Astrocyte (in vitro differentiated cells and primary cell): ENCODE measurements around the gene ABHD15. TPM values are rescaled to one million over a fixed set of nuclear protein-coding genes. Genes with fewer than 3 reads are reported as not detected.

Source experiments
- DNase-seq: peaks from one replicate; pipeline ENCODE4 v3.0.0-alpha.2; 2010; ENCODE audit warnings: low read depth
- FAIRE-seq: peaks from 2 replicates; lab custom pipeline; 2011; peaks lifted over from hg19 to GRCh38; lab: Jason Lieb, UNC
- H2AFZ ChIP-seq: 2 replicates; pipeline ENCODE4 v1.6.0; 2012; ENCODE audit warnings: low read depth, low read length, inconsistent platforms
- H3K27ac ChIP-seq: 2 replicates; pipeline ENCODE4 v1.5.1; 2011; ENCODE audit warnings: low read depth, low read length, inconsistent platforms
- H3K27me3 ChIP-seq: 2 replicates; pipeline ENCODE4 v1.6.0; 2011; ENCODE audit warnings: low read length, inconsistent platforms; ENCODE audit not compliant: insufficient read depth
- H3K36me3 ChIP-seq: 2 replicates; pipeline ENCODE4 v1.5.1; 2011; ENCODE audit warnings: low read length, inconsistent platforms; ENCODE audit not compliant: insufficient read depth
- H3K4me1 ChIP-seq: 2 replicates; pipeline ENCODE4 v1.5.1; 2011; ENCODE audit warnings: low read length, inconsistent platforms; ENCODE audit not compliant: insufficient read depth
- H3K4me2 ChIP-seq: 2 replicates; pipeline ENCODE4 v1.6.0; 2012; ENCODE audit warnings: low read length, inconsistent platforms
- H3K4me3 ChIP-seq: 2 replicates; pipeline ENCODE4 v1.5.1; 2011; ENCODE audit warnings: low read depth, mild to moderate bottlenecking, low read length, inconsistent platforms; ENCODE audit not compliant: insufficient read depth
- H3K79me2 ChIP-seq: 2 replicates; pipeline ENCODE4 v1.6.0; 2012; ENCODE audit warnings: mild to moderate bottlenecking, low read length, inconsistent platforms; ENCODE audit not compliant: insufficient read depth
- H3K9ac ChIP-seq: 2 replicates; pipeline ENCODE4 v1.6.0; 2012; ENCODE audit warnings: mild to moderate bottlenecking, low read length, inconsistent platforms
- H3K9me3 ChIP-seq: 2 replicates; pipeline ENCODE4 v1.5.1; 2012; ENCODE audit warnings: low read depth, mild to moderate bottlenecking, low read length, inconsistent platforms; ENCODE audit not compliant: insufficient read depth
- H4K20me1 ChIP-seq: 2 replicates; pipeline ENCODE4 v1.6.0; 2012; ENCODE audit warnings: low read length, inconsistent platforms; ENCODE audit not compliant: insufficient read depth
- H3K27ac Mint-ChIP-seq: one replicate; pipeline ENCODE4 v1.8.0; 2021; ENCODE audit warnings: mild to moderate bottlenecking, mixed read lengths; ENCODE audit not compliant: unreplicated experiment
- H3K27me3 Mint-ChIP-seq: one replicate; pipeline ENCODE4 v1.8.0; 2021; ENCODE audit warnings: low read depth, mixed read lengths; ENCODE audit not compliant: unreplicated experiment
- H3K36me3 Mint-ChIP-seq: one replicate; pipeline ENCODE4 v1.8.0; 2021; ENCODE audit warnings: low read depth, mixed read lengths; ENCODE audit not compliant: unreplicated experiment
- H3K4me1 Mint-ChIP-seq: one replicate; pipeline ENCODE4 v1.8.0; 2021; ENCODE audit warnings: low read depth, mixed read lengths; ENCODE audit not compliant: unreplicated experiment
- H3K4me3 Mint-ChIP-seq: one replicate; pipeline ENCODE4 v1.8.0; 2021; ENCODE audit warnings: mild to moderate bottlenecking, moderate library complexity, mixed read lengths; ENCODE audit not compliant: unreplicated experiment
- H3K9me3 Mint-ChIP-seq: one replicate; pipeline ENCODE4 v1.8.0; 2021; ENCODE audit warnings: mild to moderate bottlenecking, mixed read lengths; ENCODE audit not compliant: unreplicated experiment
- EZH2 ChIP-seq: IDR thresholded peaks from 2 replicates; pipeline ENCODE4 v1.6.1; 2012; ENCODE audit warnings: mild to moderate bottlenecking, low read length, inconsistent platforms; ENCODE audit not compliant: insufficient read depth
- total RNA-seq: library from RNA; stranded (reverse); gene quantifications from 2 replicates; pipeline ENCODE4 v1.2.1, GENCODE V29; 2021
- TF ChIP-seq, protein P1 (sequence below): IDR thresholded peaks from 2 replicates; pipeline ENCODE4 v1.5.1; 2011; ENCODE audit warnings: low read depth, mild to moderate bottlenecking, inconsistent platforms, low read length, moderate library complexity; ENCODE audit not compliant: insufficient read depth

The ABHD15 gene
- total RNA-seq, 1 donor from 2014 or later: 8.6 TPM

DNA sequence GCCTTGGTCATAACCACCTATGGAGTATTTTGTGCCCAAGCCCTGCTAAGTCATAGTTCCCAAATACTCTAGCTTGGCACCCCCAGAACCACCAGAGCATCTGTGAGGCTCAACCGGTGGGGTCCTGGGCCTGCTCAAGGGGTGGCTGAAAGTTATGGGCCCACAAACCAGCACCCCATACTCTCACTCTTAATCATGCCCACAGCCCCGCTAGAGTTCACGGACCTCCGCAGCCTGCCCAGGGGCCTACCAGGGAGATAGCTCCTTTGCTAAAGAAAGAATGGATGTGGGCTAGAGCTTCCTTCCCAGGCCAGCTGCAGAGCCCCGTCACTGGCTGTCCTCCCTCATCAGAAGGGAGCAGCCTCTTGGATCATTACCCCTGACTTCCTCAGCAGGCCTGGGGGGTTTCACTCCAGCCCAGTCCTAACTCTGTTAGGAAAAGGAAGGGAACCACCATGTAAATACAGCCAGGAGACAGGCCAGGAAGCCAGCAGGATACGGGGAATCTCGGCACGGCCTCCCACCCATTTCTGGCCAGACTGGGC lies 21.3 kb upstream of the ABHD15 start:
- DNase-seq: no peak
- Histone ChIP-seq H3K27ac (peak overlapping the region; percentile 25), H2AFZ (peak overlapping the region; percentile 67), H3K27me3 (no peaks in the 10 kb centered on the region), H3K79me2 (peaks cover 59% of the 10 kb centered on the region), H3K9ac (peak overlapping the region; percentile 79), H4K20me1 (peaks cover 58% of the 10 kb centered on the region), H3K36me3 (no peaks in the 10 kb centered on the region), H3K4me1 (peaks cover 70% of the 10 kb centered on the region), H3K4me2 (peak overlapping the region; percentile 88), H3K9me3 (no peaks in the 10 kb centered on the region), H3K4me3 (peak overlapping the region; percentile 81)
- H3K27me3 Mint-ChIP-seq: no peaks in the 10 kb centered on the region
- H3K36me3 Mint-ChIP-seq: no peaks in the 10 kb centered on the region
- no peaks in the 10 kb centered on the region for H3K9me3 Mint-ChIP-seq
- peaks cover 21% of the 10 kb centered on the region for H3K4me1 Mint-ChIP-seq
- H3K27ac Mint-ChIP-seq: peak overlapping the region; percentile 87
- peak overlapping the region; percentile 93 for H3K4me3 Mint-ChIP-seq
- TF ChIP-seq EZH2: no peak
- TF ChIP-seq, protein P1, sequence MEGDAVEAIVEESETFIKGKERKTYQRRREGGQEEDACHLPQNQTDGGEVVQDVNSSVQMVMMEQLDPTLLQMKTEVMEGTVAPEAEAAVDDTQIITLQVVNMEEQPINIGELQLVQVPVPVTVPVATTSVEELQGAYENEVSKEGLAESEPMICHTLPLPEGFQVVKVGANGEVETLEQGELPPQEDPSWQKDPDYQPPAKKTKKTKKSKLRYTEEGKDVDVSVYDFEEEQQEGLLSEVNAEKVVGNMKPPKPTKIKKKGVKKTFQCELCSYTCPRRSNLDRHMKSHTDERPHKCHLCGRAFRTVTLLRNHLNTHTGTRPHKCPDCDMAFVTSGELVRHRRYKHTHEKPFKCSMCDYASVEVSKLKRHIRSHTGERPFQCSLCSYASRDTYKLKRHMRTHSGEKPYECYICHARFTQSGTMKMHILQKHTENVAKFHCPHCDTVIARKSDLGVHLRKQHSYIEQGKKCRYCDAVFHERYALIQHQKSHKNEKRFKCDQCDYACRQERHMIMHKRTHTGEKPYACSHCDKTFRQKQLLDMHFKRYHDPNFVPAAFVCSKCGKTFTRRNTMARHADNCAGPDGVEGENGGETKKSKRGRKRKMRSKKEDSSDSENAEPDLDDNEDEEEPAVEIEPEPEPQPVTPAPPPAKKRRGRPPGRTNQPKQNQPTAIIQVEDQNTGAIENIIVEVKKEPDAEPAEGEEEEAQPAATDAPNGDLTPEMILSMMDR: no peak
- FAIRE-seq: no peak

DNA sequence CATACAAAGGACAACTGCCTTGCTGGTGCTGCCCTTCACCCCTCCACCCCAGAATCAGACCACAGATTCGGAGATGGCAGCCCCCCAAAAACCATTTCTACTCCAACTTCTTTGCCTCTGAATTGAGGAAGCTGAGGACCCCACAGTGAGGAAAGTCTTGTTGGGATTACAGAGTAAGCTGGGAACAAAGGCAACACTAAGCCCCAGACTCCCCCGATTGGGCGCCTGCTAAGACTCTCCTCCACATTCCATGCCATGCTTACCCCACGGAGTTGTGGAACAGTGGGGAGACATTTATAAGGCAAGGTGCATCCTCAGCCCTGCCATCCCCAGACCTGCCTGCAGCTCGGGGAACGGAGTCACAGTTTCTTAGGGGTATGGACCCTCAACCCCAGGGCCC lies 20.8 kb upstream of the ABHD15 start:
- TF ChIP-seq, protein P1: no peak
- TF ChIP-seq EZH2: no peak
- Histone ChIP-seq H4K20me1 (peaks cover 63% of the 10 kb centered on the region), H3K79me2 (peaks cover 64% of the 10 kb centered on the region), H3K36me3 (no peaks in the 10 kb centered on the region), H3K9ac (peak overlapping the region; percentile 79), H3K4me1 (peaks cover 67% of the 10 kb centered on the region), H3K4me3 (peak overlapping the region; percentile 81), H3K9me3 (no peaks in the 10 kb centered on the region), H3K27me3 (no peaks in the 10 kb centered on the region), H3K4me2 (peak overlapping the region; percentile 88), H2AFZ (no peak overlapping the region), H3K27ac (no peak overlapping the region)
- FAIRE-seq: no peak
- peaks cover 21% of the 10 kb centered on the region for H3K4me1 Mint-ChIP-seq
- peak overlapping the region; percentile 93 for H3K4me3 Mint-ChIP-seq
- DNase-seq: no peak
- no peaks in the 10 kb centered on the region for H3K36me3 Mint-ChIP-seq
- no peaks in the 10 kb centered on the region for H3K27me3 Mint-ChIP-seq
- H3K27ac Mint-ChIP-seq: no peak overlapping the region
- no peaks in the 10 kb centered on the region for H3K9me3 Mint-ChIP-seq
